GM21723 (cell line): ENCODE data around the gene ENTPD1.
"Not testable (repeated sequence)": the region's sequence is repeated elsewhere in the genome, so short reads cannot be mapped to it uniquely, and the experiment has no call there.

Experiments used
- ATAC-seq: cut with Tn5 transposase; IDR thresholded peaks from one replicate; pipeline ENCODE4 v1.9.1; 2021; ENCODE audit warnings: mild to moderate bottlenecking, moderate library complexity; ENCODE audit not compliant: unreplicated experiment

ENTPD1 gene

DNA sequence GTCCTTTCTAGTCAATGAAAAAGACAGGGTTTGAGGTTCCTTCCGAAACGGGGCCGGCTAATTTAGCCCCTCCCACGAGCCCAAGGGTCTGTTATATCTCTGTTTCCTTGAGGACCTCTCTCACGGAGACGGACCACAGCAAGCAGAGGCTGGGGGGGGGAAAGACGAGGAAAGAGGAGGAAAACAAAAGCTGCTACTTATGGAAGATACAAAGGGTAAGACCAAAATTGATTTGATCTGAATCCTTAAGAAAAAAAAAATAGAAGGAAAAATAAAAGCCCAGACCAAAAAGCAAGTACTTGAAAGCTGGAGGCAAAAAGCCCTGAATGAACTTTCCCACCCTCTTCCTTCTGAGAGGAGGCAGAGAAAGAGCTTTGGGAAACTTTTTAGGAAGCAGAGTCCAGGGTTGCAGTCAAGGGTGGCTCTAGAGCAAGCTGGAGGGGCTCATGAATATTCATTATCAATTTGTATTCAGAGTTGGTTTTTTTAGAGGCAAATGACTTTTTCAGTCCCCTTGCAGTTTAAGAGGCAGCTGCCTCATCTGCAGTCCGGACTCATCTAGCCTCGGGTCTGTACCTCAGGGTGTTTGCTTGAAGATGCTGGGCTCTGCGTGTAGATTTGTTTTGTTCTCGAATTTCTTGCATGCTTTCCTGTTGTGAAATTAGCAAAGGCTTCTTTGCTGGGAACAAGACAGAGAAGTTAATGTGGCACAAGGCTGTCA, at the start of gene ENTPD1:
Gene ENTPD1, plus strand, starts transcription at position 123 of the 721 bp plus-strand sequence. Its CDS starts 77 bp downstream, at position 200.
- peak; percentile 31 for ATAC-seq

- no peak for ATAC-seq
Measured at GRCh38 chr10:95706573-95706972, 49.4 kb upstream of the ENTPD1 start.

DNA sequence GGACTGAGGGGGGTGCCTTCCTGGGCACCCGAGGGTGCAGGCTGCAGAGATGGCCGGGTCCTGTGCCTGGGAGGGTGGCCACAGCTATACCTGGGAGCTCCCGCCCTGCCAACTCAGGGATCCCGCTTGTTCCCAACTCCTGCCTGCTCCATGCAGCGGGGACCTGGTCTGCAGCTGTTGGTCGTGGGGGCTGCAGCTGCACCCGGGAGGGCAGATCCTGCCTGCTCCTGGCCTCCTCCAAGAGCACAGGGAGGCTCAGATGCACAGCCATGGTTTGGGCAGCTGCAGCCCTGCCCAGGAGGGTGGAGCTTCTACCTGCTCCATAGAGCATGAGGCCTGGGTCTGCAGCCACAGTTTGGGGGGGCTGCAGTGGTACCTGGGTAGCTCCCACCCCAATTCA, 49.0 kb upstream of the ENTPD1 start:
- no peak for ATAC-seq

DNA sequence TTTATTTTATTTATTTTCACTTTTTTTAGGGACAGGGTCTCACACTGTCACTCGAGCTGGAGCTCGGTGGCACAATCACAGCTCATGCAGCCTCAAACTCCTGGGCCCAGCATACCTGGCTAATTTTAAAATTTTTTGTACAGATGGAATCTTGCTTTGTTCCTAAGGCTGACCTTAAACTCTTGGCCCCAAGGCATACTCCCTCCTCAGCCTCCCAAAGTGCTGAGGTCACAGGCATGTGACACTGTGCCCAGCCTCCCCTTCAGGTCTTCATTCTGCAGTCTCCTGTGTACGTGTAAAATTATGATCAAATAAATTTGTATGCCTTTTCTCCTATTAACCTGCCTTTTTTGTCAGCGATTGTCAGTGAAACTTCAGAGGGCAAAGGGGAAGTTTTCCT, 44.5 kb upstream of the ENTPD1 start:
- no peak for ATAC-seq

GRCh38 chr10:95716466-95716865, 39.5 kb upstream of the ENTPD1 start:
- ATAC-seq: no peak

GRCh38 chr10:95716866-95717265, 39.1 kb upstream of the ENTPD1 start:
- no peak for ATAC-seq

GRCh38 chr10:95720745-95721144, 35.2 kb upstream of the ENTPD1 start:
- not testable (repeated sequence) for ATAC-seq

GRCh38 chr10:95722496-95722895, 33.5 kb upstream of the ENTPD1 start:
- ATAC-seq: not testable (repeated sequence)

DNA sequence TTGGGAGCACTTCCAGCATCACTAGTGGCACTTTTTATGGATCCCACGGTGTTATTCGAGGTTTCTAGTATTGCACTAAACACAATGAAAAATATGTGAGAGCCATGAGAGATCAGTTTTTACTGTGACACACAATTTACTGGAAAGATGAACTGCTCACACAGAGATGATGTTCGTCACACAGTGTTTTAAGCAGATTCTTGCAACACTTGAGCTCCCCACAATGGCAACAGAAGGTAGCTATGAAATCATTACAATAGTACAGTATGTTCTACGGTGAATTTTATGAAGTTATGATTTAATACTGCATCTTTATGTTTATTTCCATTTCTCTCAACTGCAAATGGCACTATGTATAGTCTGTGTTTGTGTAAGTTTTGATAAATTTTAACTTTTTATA, 27.4 kb upstream of the ENTPD1 start:
- no peak for ATAC-seq

GRCh38 chr10:95729323-95730055, 26.5 kb upstream of the ENTPD1 start:
- ATAC-seq: no peak

- ATAC-seq: no peak
Measured at GRCh38 chr10:95730233-95730632, 25.7 kb upstream of the ENTPD1 start.

- not testable (repeated sequence) for ATAC-seq
Measured at GRCh38 chr10:95732907-95733306, 23.1 kb upstream of the ENTPD1 start.

DNA sequence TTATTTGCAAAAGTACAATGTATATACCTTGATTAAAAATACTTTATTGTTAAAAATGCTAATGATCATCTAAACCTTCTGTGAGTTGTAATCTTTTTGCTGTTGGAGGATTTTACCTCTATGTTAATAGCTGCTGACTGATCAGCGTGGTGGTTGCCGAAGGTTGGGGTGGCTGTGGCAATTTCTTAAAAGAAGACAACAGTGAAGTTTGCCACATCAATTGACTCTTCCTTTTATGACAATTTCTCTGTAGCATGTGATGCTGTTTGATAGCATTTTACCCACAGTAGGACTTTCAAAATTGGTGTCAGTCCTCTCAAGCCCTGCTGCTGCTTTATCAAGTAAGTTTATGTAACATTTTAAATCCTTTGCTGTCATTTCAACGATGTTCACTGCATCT, 16.9 kb upstream of the ENTPD1 start:
- ATAC-seq: no peak

DNA sequence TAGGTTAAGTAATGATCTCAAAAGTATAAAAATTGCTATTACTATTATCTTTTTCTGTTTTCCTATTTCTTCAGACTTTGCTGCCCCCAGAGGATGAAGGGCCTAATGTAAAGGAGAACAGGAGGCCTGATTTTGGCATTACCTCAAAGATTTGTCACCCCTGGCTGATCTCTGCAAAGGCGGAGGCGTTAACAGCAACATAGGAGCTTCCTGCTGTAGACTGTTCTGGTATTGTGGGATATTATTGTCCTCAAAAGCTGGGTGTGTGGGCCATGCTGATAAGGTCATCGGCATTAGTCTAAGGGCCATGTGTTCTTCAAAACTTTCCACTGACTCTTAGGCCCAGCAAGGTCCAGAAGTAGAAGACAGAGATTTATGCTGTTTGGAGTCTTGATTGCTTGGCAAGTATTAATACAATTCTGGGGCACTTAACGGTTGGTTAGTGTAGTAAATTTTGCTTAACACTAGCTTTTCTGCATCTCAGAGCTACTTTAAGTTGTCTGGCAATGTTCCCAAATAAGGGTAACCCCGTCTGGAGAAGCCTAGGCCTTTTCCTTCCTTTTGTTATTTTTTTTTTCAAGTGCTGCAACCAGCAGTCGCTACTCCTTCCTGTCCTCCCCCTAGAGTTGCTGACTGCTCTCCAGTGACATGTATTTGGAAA, 14.0 kb upstream of the ENTPD1 start:
- ATAC-seq: peak; percentile 65

DNA sequence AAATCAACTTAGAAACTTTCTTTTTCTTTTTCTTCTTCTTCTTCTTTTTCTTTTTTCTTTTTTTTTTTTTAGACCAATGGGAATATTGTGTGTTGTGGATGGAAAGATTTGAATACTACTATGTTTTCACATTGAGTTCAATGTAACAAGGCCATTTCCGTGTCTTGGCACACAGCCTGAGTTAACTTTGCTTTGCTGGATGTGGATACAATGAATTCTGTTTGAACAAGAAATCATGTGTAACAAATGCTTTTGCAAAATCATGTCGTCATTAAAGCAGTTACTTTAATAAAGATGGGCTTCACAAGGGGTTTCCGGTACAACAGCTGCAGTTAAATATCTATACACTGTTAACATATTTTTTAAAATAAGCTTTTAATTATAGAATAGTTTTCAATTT, 13.5 kb upstream of the ENTPD1 start:
- ATAC-seq: no peak

DNA sequence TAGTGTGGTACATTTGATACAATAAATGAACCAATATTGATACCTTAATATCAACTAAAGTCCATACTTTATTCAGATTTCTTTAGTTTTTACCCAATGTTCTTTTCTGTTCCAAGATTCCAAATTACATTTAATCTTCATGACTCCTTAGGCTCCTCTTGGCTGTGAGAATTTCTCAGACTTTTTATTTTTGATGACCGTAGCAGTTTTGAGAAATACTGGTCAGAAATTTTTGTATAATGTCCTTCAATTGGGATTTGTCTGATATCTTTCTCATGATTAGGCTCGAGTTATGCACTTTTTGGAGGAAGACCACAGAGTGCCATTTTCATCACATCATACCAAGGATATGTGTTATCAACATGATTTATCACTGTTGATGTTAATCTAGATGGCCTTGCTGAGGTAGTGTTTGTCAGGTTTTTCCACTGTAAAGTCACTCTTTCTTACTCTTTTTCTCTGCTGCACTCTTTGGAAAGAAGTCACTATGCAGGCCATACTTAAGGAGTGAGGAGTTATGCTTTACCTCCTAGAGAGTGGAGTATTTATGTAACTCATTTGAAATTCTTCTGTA, 12.9 kb upstream of the ENTPD1 start:
- ATAC-seq: no peak

GRCh38 chr10:95745501-95745900, 10.5 kb upstream of the ENTPD1 start:
- no peak for ATAC-seq

- no peak for ATAC-seq
Measured at GRCh38 chr10:95748349-95748748, 7.6 kb upstream of the ENTPD1 start.

- peak; percentile 44 for ATAC-seq
Measured at GRCh38 chr10:95755511-95756004, 405 bp upstream of the ENTPD1 start.

- no peak for ATAC-seq
Measured at GRCh38 chr10:95756809-95757684, 1.1 kb downstream of the ENTPD1 start.
